Fibroblast of lung (primary cell): ENCODE results near the gene C20orf204.

Source experiments
- CTCF ChIP-seq, 2 donors: IDR thresholded peaks in 1 of 2; conservative IDR thresholded peaks in 1 of 2; 1 replicate in 1 of 2; 2 replicates in 1 of 2; pipeline ENCODE4 v1.5.1; 2011 to 2012; ENCODE audit warnings: low read length in 2 of 2, control low read depth in 1 of 2, inconsistent platforms in 1 of 2, low read depth in 1 of 2, mild to moderate bottlenecking in 1 of 2
- EZH2 ChIP-seq: IDR thresholded peaks from 2 replicates; pipeline ENCODE4 v1.5.1; 2012; ENCODE audit warnings: low read length, control low read depth, mild to moderate bottlenecking; ENCODE audit errors: missing control alignments

- TF ChIP-seq EZH2 (no peak), CTCF (conservative IDR thresholded peaks at IDR 0.05 in 1 of 2, IDR thresholded peaks at IDR 0.05 in 1 of 2; ENCODE audit: low read depth in 1 of 2, low read length in 2 of 2) (no peak)
Measured at GRCh38 chr20:64052326-64052722, 16.3 kb downstream of the C20orf204 start.
